Smooth muscle cell of bladder (primary cell): Measurements from ENCODE around the gene CDY2A. TPM values are rescaled to one million over a fixed set of nuclear protein-coding genes. Genes with fewer than 3 reads are reported as not detected.

Experiments used
- total RNA-seq: library from RNA; depleted of rRNA; stranded (reverse); fragments of >200 nt; gene quantifications from 2 replicates; pipeline ENCODE4 v1.2.3, GENCODE V29; 2014

Gene CDY2A
- not detected in 2 replicates for total RNA-seq

GRCh38 chrY:18025487-18025886 is at the start of gene CDY2A:
CDY2A (plus strand) TSS chrY:18025787; CDS start chrY:18026115, 328 bp downstream.

Other genes with a start within 250 kb of the CDY2A start
- not detected in 2 replicates for gene CDY2B, start 145.6 kb upstream of the CDY2A start, total RNA-seq